HG03432 (cell line): ENCODE measurements around the gene HOXD3.

Experiments used
- ATAC-seq: cut with Tn5 transposase; IDR thresholded peaks from one replicate; pipeline ENCODE4 v1.9.1; 2021; ENCODE audit warnings: mild to moderate bottlenecking, moderate library complexity; ENCODE audit not compliant: unreplicated experiment

Gene HOXD3

GRCh38 chr2:176132205-176133171 lies 24.6 kb upstream of the HOXD3 start:
- no peak for ATAC-seq

- no peak for ATAC-seq
Observed at GRCh38 chr2:176133389-176133788, 23.7 kb upstream of the HOXD3 start.

GRCh38 chr2:176134035-176134434 lies 23.1 kb upstream of the HOXD3 start:
- no peak for ATAC-seq

- no peak for ATAC-seq
Observed at GRCh38 chr2:176135035-176135440, 22.1 kb upstream of the HOXD3 start.

- ATAC-seq = no peak
Observed at GRCh38 chr2:176136374-176137251, 20.5 kb upstream of the HOXD3 start.

GRCh38 chr2:176137252-176137580 lies 19.9 kb upstream of the HOXD3 start:
- no peak for ATAC-seq

- no peak for ATAC-seq
Observed at GRCh38 chr2:176137906-176138305, 19.2 kb upstream of the HOXD3 start.

- ATAC-seq = no peak
Observed at GRCh38 chr2:176138526-176138922, 18.6 kb upstream of the HOXD3 start.

GRCh38 chr2:176138923-176139660 lies 18.0 kb upstream of the HOXD3 start:
- ATAC-seq = no peak

- ATAC-seq = no peak
Observed at GRCh38 chr2:176139661-176140512, 17.2 kb upstream of the HOXD3 start.

- peak; percentile 97 for ATAC-seq
Observed at GRCh38 chr2:176140513-176141317, 16.4 kb upstream of the HOXD3 start.

GRCh38 chr2:176142281-176142680 lies 14.8 kb upstream of the HOXD3 start:
- ATAC-seq = no peak

- no peak for ATAC-seq
Observed at GRCh38 chr2:176145085-176145969, 11.8 kb upstream of the HOXD3 start.

- no peak for ATAC-seq
Observed at GRCh38 chr2:176146101-176146500, 11.0 kb upstream of the HOXD3 start.

- no peak for ATAC-seq
Observed at GRCh38 chr2:176146645-176147044, 10.5 kb upstream of the HOXD3 start.

- no peak for ATAC-seq
Observed at GRCh38 chr2:176147210-176147799, 9.8 kb upstream of the HOXD3 start.

- ATAC-seq = no peak
Observed at GRCh38 chr2:176147800-176148496, 9.2 kb upstream of the HOXD3 start.
